AG10803 (cell line): ENCODE results near the gene TRIM41.

Source experiments
- DNase-seq: peaks from one replicate; pipeline ENCODE4 v3.0.0; 2010; ENCODE audit warnings: low read depth
- H3K4me3 ChIP-seq: 2 replicates; pipeline ENCODE4 v1.5.1; 2011; ENCODE audit warnings: mild to moderate bottlenecking, low read length, control low read depth
- CTCF ChIP-seq: conservative IDR thresholded peaks from 2 replicates; pipeline ENCODE4 v1.5.1; 2011; ENCODE audit warnings: mild to moderate bottlenecking, low read length, control low read depth, inconsistent platforms

The TRIM41 gene

GRCh38 chr5:181221792-181222629, 1.1 kb upstream of the TRIM41 start:
- peak; percentile 97 for DNase-seq
- peak overlapping the region; percentile 99 for H3K4me3 ChIP-seq
- TF ChIP-seq CTCF: no peak; the same call in 1 of the 2 replicates

- no peak for TF ChIP-seq CTCF
- H3K4me3 ChIP-seq: peak overlapping the region; percentile 99
- DNase-seq: no peak
Measured at GRCh38 chr5:181222630-181223057, 437 bp upstream of the TRIM41 start.

GRCh38 chr5:181223729-181224389, 778 bp downstream of the TRIM41 start:
- no peak for TF ChIP-seq CTCF
- no peak for DNase-seq
- H3K4me3 ChIP-seq: peak overlapping the region; percentile 99

- DNase-seq: no peak
- H3K4me3 ChIP-seq: peak overlapping the region; percentile 99
- TF ChIP-seq CTCF: no peak
Measured at GRCh38 chr5:181224390-181225229, 1.5 kb downstream of the TRIM41 start.

- TF ChIP-seq CTCF: no peak
- DNase-seq: no peak
Measured at GRCh38 chr5:181229996-181230395, 6.9 kb downstream of the TRIM41 start.

GRCh38 chr5:181230551-181230950, 7.5 kb downstream of the TRIM41 start:
- no peak for TF ChIP-seq CTCF
- no peak for DNase-seq
- no peak overlapping the region for H3K4me3 ChIP-seq

More at GRCh38 chr5:181229996-181230395, 6.9 kb downstream of the TRIM41 start:
- H3K4me3 ChIP-seq: no peak overlapping the region
